ENCODE measurements around the gene UFC1.

DNA sequence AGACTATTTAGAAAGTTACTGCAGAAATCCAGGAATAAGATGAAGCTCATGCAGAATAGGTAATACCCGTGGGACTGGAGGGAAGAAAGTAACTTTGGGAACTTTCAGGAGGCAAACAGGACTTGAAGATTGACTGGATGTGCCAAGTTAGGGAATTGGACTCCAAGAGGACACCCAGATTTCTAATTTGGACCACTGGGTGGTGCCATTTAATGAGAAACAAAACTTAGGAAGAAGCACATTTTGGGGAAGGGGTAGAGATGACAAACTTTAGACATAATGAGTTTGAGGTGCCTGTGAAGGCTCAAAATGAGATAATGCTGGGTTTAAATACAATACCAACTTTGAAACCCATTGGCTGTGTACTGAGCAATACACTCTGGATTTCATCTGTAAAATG lies 26.9 kb downstream of the UFC1 start:
- TF ChIP-seq POLR2A (IDR thresholded peaks at IDR 0.05) = no peak
- TF ChIP-seq, protein P1, sequence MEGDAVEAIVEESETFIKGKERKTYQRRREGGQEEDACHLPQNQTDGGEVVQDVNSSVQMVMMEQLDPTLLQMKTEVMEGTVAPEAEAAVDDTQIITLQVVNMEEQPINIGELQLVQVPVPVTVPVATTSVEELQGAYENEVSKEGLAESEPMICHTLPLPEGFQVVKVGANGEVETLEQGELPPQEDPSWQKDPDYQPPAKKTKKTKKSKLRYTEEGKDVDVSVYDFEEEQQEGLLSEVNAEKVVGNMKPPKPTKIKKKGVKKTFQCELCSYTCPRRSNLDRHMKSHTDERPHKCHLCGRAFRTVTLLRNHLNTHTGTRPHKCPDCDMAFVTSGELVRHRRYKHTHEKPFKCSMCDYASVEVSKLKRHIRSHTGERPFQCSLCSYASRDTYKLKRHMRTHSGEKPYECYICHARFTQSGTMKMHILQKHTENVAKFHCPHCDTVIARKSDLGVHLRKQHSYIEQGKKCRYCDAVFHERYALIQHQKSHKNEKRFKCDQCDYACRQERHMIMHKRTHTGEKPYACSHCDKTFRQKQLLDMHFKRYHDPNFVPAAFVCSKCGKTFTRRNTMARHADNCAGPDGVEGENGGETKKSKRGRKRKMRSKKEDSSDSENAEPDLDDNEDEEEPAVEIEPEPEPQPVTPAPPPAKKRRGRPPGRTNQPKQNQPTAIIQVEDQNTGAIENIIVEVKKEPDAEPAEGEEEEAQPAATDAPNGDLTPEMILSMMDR (IDR thresholded peaks at IDR 0.05) = no peak
- no peak for TF ChIP-seq EP300 (IDR thresholded peaks at IDR 0.05)
